SW480 (cell line): ENCODE results near the gene CFAP410.

ENCODE experiments used
- DNase-seq: peaks from one replicate; pipeline ENCODE4 v3.0.0-alpha.2; 2016; ENCODE audit warnings: low spot score

The CFAP410 gene

GRCh38 chr21:44298301-44298700, 40.9 kb downstream of the CFAP410 start:
- no peak for DNase-seq

GRCh38 chr21:44297525-44298290, 41.5 kb downstream of the CFAP410 start:
- peak; percentile 80 for DNase-seq

GRCh38 chr21:44296916-44297315, 42.3 kb downstream of the CFAP410 start:
- DNase-seq, result no peak

GRCh38 chr21:44296103-44296519, 43.1 kb downstream of the CFAP410 start:
- no peak for DNase-seq

DNA sequence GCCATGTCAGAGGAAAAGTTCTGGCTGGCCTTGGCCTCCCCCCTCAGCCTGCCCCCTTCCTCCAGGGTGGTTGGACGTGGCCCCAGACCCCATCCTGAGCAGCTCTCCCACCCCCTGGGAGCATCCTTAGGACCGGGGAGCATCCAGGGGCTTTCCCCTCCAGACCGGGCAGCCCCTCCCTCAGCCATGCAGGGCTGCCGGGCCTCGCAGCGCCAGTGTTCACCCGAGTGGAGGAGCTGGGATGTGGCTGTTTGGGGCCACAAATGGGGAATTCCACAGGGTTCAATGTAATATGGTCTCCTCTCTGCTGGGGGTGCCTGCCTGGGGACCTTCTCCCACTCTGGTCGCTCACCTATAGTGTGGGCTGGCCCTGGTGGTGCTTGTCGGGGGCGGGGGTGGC, 43.5 kb downstream of the CFAP410 start:
- no peak for DNase-seq

DNA sequence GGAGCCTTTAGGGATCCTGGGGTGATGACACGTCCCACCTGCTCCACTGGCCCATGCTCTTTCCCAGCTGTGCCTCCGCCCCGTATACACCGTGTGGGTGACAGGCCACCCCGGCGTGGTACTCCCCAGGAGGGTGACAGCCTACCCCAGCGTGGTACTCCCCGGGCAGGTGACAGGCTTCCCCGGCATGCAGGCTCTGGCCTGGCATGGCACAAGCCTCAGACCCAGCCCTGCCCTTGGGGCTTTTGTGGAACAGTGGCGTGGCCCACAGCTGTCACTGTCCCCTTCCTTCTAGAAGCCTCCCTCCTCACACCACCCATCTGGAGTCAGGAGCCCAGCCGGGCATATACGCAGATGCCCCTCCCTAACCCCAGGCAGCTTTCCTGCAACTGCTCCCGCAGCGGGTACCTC, 44.0 kb downstream of the CFAP410 start:
- no peak for DNase-seq

- no peak for DNase-seq
Measured at GRCh38 chr21:44294391-44295162, 44.6 kb downstream of the CFAP410 start.

GRCh38 chr21:44293551-44294231, 45.5 kb downstream of the CFAP410 start:
- DNase-seq, result no peak

- no peak for DNase-seq
Measured at GRCh38 chr21:44292812-44293195, 46.4 kb downstream of the CFAP410 start.

GRCh38 chr21:44291936-44292811, 47.0 kb downstream of the CFAP410 start:
- DNase-seq, result no peak

GRCh38 chr21:44291078-44291935, 47.9 kb downstream of the CFAP410 start:
- no peak for DNase-seq

- no peak for DNase-seq
Measured at GRCh38 chr21:44290327-44291077, 48.7 kb downstream of the CFAP410 start.

DNA sequence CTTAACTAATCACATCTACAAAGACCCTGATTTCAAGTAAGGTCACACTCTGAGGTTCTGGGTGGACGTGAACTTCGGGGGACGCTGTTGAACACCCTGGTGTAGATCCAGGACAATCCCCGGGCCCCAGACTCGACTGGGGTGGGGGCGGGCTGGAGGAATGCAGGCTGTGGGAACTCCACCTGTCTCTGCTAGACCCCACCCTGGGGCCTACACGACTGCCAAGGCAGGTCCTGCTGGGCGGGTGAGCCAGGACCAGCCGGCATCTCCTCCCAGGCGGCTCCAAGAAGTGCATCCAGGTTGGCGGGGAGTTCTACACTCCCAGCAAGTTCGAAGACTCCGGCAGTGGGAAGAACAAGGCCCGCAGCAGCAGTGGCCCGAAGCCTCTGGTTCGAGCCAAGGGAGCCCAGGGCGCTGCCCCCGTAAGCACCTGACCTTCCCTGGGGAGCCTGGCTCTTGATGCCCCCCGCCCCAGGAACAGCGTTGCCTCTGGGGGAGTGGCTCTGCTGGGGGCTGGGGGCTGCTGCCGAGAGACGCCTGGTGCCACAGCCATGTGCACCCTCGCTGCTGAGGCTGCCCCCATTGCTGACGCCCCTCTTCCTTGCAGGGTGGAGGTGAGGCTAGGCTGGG, 49.7 kb downstream of the CFAP410 start:
- no peak for DNase-seq

GRCh38 chr21:44288251-44289110, 50.7 kb downstream of the CFAP410 start:
- DNase-seq, result no peak

GRCh38 chr21:44286716-44287632, 52.2 kb downstream of the CFAP410 start:
- DNase-seq, result no peak

- DNase-seq, result no peak
Measured at GRCh38 chr21:44286086-44286715, 53.0 kb downstream of the CFAP410 start.
